Immature natural killer cell (primary cell): ENCODE results near the gene MCOLN3. TPM values are rescaled to one million over a fixed set of nuclear protein-coding genes. Genes with fewer than 3 reads are reported as not detected.

Experiments
- DNase-seq, 3 donors: peaks; one replicate each; pipeline ENCODE4 v3.0.0; 2022; ENCODE audit warnings: mixed read lengths in 1 of 3
- H3K27ac Mint-ChIP-seq, 6 donors: one replicate each; pipeline ENCODE4 v1.8.0; 2020; ENCODE audit warnings: mixed read lengths in 6 of 6, mild to moderate bottlenecking in 5 of 6, inconsistent platforms in 4 of 6, moderate library complexity in 3 of 6
- H3K27me3 Mint-ChIP-seq, 3 donors: one replicate each; pipeline ENCODE4 v1.8.0; 2020 to 2021; ENCODE audit warnings: low read depth in 3 of 3, mild to moderate bottlenecking in 3 of 3, mixed read lengths in 3 of 3, moderate library complexity in 3 of 3, inconsistent platforms in 1 of 3
- H3K36me3 Mint-ChIP-seq, 3 donors: one replicate each; pipeline ENCODE4 v1.8.0; 2020; ENCODE audit warnings: mixed read lengths in 3 of 3, inconsistent platforms in 2 of 3, mild to moderate bottlenecking in 2 of 3
- H3K4me1 Mint-ChIP-seq, 2 donors: one replicate each; pipeline ENCODE4 v1.8.0; 2020; ENCODE audit warnings: inconsistent platforms in 2 of 2, mild to moderate bottlenecking in 2 of 2, mixed read lengths in 2 of 2, moderate library complexity in 1 of 2
- H3K4me3 Mint-ChIP-seq, 5 donors: one replicate each; pipeline ENCODE4 v1.8.0; 2020; ENCODE audit warnings: mild to moderate bottlenecking in 5 of 5, mixed read lengths in 5 of 5, inconsistent platforms in 3 of 5, moderate library complexity in 3 of 5
- H3K9me3 Mint-ChIP-seq, 6 donors: one replicate each; pipeline ENCODE4 v1.8.0; 2020; ENCODE audit warnings: mild to moderate bottlenecking in 6 of 6, mixed read lengths in 6 of 6, inconsistent platforms in 4 of 6, moderate library complexity in 3 of 6
- polyA plus RNA-seq, 3 donors: library from polyadenylated mRNA; unstranded; fragments of 300-500 nt; fragmentation: Illumina TruSeq; gene quantifications; one replicate each; pipeline ENCODE4 v1.2.3, GENCODE V29; 2021

The MCOLN3 gene
- not detected for polyA plus RNA-seq

- DNase-seq, result peak in 1 of 3 donors; percentile 13
- Mint-ChIP-seq H3K9me3 (no peaks in the 10 kb centered on the region), H3K36me3 (peaks cover 0 to 4% (median 0%) of the 10 kb centered on the region in 3 donors), H3K27ac (no peak within 1 kb of the TSS), H3K4me3 (peak within 1 kb of the TSS; percentile 70 to 78 (median 70)), H3K27me3 (peaks cover 7 to 38% (median 12%) of the 10 kb centered on the region in 3 donors), H3K4me1 (peaks cover 6 to 14% of the 10 kb centered on the region in 2 donors)
Measured at GRCh38 chr1:85048296-85049064, at the start of gene MCOLN3. MCOLN3 (minus strand) TSS chr1:85048500; CDS start chr1:85045360, 3,140 bp downstream.

- H3K27ac Mint-ChIP-seq, result no peak overlapping the region
Measured at GRCh38 chr1:85093644-85094043, 45.3 kb upstream of the MCOLN3 start.

GRCh38 chr1:85091671-85092280, 43.5 kb upstream of the MCOLN3 start:
- Mint-ChIP-seq H3K27ac (no peak overlapping the region), H3K36me3 (no peaks in the 10 kb centered on the region), H3K27me3 (peaks cover 1 to 5% (median 5%) of the 10 kb centered on the region in 3 donors), H3K9me3 (no peaks in the 10 kb centered on the region), H3K4me3 (peak overlapping the region in 1 of 5 donors; percentile 16), H3K4me1 (peaks cover 5 to 6% of the 10 kb centered on the region in 2 donors)
- no peak for DNase-seq

More at GRCh38 chr1:85093644-85094043, 45.3 kb upstream of the MCOLN3 start:
- Mint-ChIP-seq H3K4me1 (peaks cover 5 to 6% of the 10 kb centered on the region in 2 donors), H3K36me3 (peaks cover 0 to under 1% (median 0%) of the 10 kb centered on the region in 3 donors), H3K27me3 (peaks cover 1 to 10% (median 5%) of the 10 kb centered on the region in 3 donors), H3K4me3 (no peak overlapping the region), H3K9me3 (no peaks in the 10 kb centered on the region)
- DNase-seq, result no peak

GRCh38 chr1:85090225-85090624, 41.9 kb upstream of the MCOLN3 start:
- peaks cover 0 to 5% (median 5%) of the 10 kb centered on the region in 3 donors for H3K27me3 Mint-ChIP-seq
- H3K9me3 Mint-ChIP-seq, result no peaks in the 10 kb centered on the region
- no peak for DNase-seq
- H3K4me3 Mint-ChIP-seq, result no peak overlapping the region
- H3K36me3 Mint-ChIP-seq, result no peaks in the 10 kb centered on the region
- peaks cover 5 to 6% of the 10 kb centered on the region in 2 donors for H3K4me1 Mint-ChIP-seq
- H3K27ac Mint-ChIP-seq, result no peak overlapping the region

GRCh38 chr1:85089203-85089602, 40.9 kb upstream of the MCOLN3 start:
- DNase-seq, result no peak
- Mint-ChIP-seq H3K27me3 (peaks cover 0 to 5% (median 4%) of the 10 kb centered on the region in 3 donors), H3K27ac (no peak overlapping the region)

GRCh38 chr1:85088408-85088784, 40.1 kb upstream of the MCOLN3 start:
- Mint-ChIP-seq H3K27ac (no peak overlapping the region), H3K4me1 (peaks cover 5 to 6% of the 10 kb centered on the region in 2 donors), H3K27me3 (peaks cover 0 to 7% (median 5%) of the 10 kb centered on the region in 3 donors), H3K4me3 (no peak overlapping the region), H3K36me3 (no peaks in the 10 kb centered on the region), H3K9me3 (no peaks in the 10 kb centered on the region)
- DNase-seq, result no peak

More at GRCh38 chr1:85089203-85089602, 40.9 kb upstream of the MCOLN3 start:
- H3K36me3 Mint-ChIP-seq, result no peaks in the 10 kb centered on the region
- H3K4me1 Mint-ChIP-seq, result peaks cover 5 to 6% of the 10 kb centered on the region in 2 donors
- H3K9me3 Mint-ChIP-seq, result no peaks in the 10 kb centered on the region
- no peak overlapping the region for H3K4me3 Mint-ChIP-seq

GRCh38 chr1:85087659-85088407, 39.5 kb upstream of the MCOLN3 start:
- Mint-ChIP-seq H3K36me3 (no peaks in the 10 kb centered on the region), H3K27ac (no peak overlapping the region), H3K4me1 (peaks cover 5 to 6% of the 10 kb centered on the region in 2 donors), H3K4me3 (no peak overlapping the region), H3K27me3 (peaks cover 0 to 6% (median 5%) of the 10 kb centered on the region in 3 donors), H3K9me3 (no peaks in the 10 kb centered on the region)
- no peak for DNase-seq

GRCh38 chr1:85085417-85085816, 37.1 kb upstream of the MCOLN3 start:
- Mint-ChIP-seq H3K27ac (no peak overlapping the region), H3K9me3 (no peaks in the 10 kb centered on the region), H3K36me3 (no peaks in the 10 kb centered on the region), H3K27me3 (peaks cover 3 to 7% (median 5%) of the 10 kb centered on the region in 3 donors), H3K4me1 (no peaks in the 10 kb centered on the region), H3K4me3 (no peak overlapping the region)
- no peak for DNase-seq

GRCh38 chr1:85078903-85079302, 30.6 kb upstream of the MCOLN3 start:
- no peak for DNase-seq
- H3K9me3 Mint-ChIP-seq, result peaks cover 0 to 7% (median 0%) of the 10 kb centered on the region in 6 donors

GRCh38 chr1:85074365-85074964, 26.2 kb upstream of the MCOLN3 start:
- DNase-seq, result no peak
- Mint-ChIP-seq H3K9me3 (peaks cover 0 to 9% (median 0%) of the 10 kb centered on the region in 6 donors), H3K27me3 (peaks cover 0 to 2% (median 0%) of the 10 kb centered on the region in 3 donors), H3K4me3 (no peak overlapping the region), H3K36me3 (peaks cover 0 to 4% (median 0%) of the 10 kb centered on the region in 3 donors), H3K4me1 (no peaks in the 10 kb centered on the region), H3K27ac (no peak overlapping the region)

More at GRCh38 chr1:85078903-85079302, 30.6 kb upstream of the MCOLN3 start:
- no peaks in the 10 kb centered on the region for H3K4me1 Mint-ChIP-seq
- no peak overlapping the region for H3K4me3 Mint-ChIP-seq
- peaks cover 2 to 5% (median 3%) of the 10 kb centered on the region in 3 donors for H3K27me3 Mint-ChIP-seq
- H3K36me3 Mint-ChIP-seq, result no peaks in the 10 kb centered on the region
- no peak overlapping the region for H3K27ac Mint-ChIP-seq

- H3K27ac Mint-ChIP-seq, result no peak overlapping the region
- no peak overlapping the region for H3K4me3 Mint-ChIP-seq
Measured at GRCh38 chr1:85070972-85071492, 22.7 kb upstream of the MCOLN3 start.

GRCh38 chr1:85068846-85069245, 20.5 kb upstream of the MCOLN3 start:
- H3K4me1 Mint-ChIP-seq, result no peaks in the 10 kb centered on the region
- H3K4me3 Mint-ChIP-seq, result no peak overlapping the region
- H3K9me3 Mint-ChIP-seq, result peaks cover 0 to 2% (median 0%) of the 10 kb centered on the region in 6 donors
- H3K36me3 Mint-ChIP-seq, result peaks cover 0 to 4% (median 0%) of the 10 kb centered on the region in 3 donors
- no peak for DNase-seq
- no peak overlapping the region for H3K27ac Mint-ChIP-seq
- H3K27me3 Mint-ChIP-seq, result peaks cover 0 to 4% (median 2%) of the 10 kb centered on the region in 3 donors

More at GRCh38 chr1:85070972-85071492, 22.7 kb upstream of the MCOLN3 start:
- Mint-ChIP-seq H3K9me3 (peaks cover 0 to 9% (median 0%) of the 10 kb centered on the region in 6 donors), H3K4me1 (no peaks in the 10 kb centered on the region), H3K36me3 (peaks cover 0 to 4% (median 0%) of the 10 kb centered on the region in 3 donors), H3K27me3 (peaks cover 0 to 4% (median 2%) of the 10 kb centered on the region in 3 donors)
- DNase-seq, result no peak

GRCh38 chr1:85065550-85065949, 17.2 kb upstream of the MCOLN3 start:
- Mint-ChIP-seq H3K27ac (no peak overlapping the region), H3K9me3 (peaks cover 0 to 1% (median 0%) of the 10 kb centered on the region in 6 donors), H3K27me3 (peaks cover 2 to 14% (median 2%) of the 10 kb centered on the region in 3 donors), H3K36me3 (no peaks in the 10 kb centered on the region), H3K4me1 (peaks cover 12 to 16% of the 10 kb centered on the region in 2 donors), H3K4me3 (no peak overlapping the region)
- no peak for DNase-seq
